Activated naive CD8-positive, alpha-beta T cell treated with anti-CD3 and anti-CD28 coated beads for 36 hours (primary cell): ENCODE measurements around the gene PRKD1. TPM values are rescaled to one million over a fixed set of nuclear protein-coding genes. Genes with fewer than 3 reads are reported as not detected.

Experiments used
- DNase-seq: peaks from one replicate; pipeline ENCODE4 v3.0.0; 2021
- H3K27ac Mint-ChIP-seq: one replicate; pipeline ENCODE4 v1.8.0; 2022; ENCODE audit warnings: mild to moderate bottlenecking, moderate library complexity, mixed read lengths
- H3K27me3 Mint-ChIP-seq: one replicate; pipeline ENCODE4 v1.8.0; 2022; ENCODE audit warnings: mild to moderate bottlenecking, mixed read lengths
- H3K36me3 Mint-ChIP-seq: one replicate; pipeline ENCODE4 v1.8.0; 2021; ENCODE audit warnings: mild to moderate bottlenecking, mixed read lengths
- H3K4me1 Mint-ChIP-seq: one replicate; pipeline ENCODE4 v1.8.0; 2021; ENCODE audit warnings: mixed read lengths
- H3K4me3 Mint-ChIP-seq: one replicate; pipeline ENCODE4 v1.8.0; 2022; ENCODE audit warnings: mild to moderate bottlenecking, moderate library complexity, mixed read lengths
- H3K9me3 Mint-ChIP-seq: one replicate; pipeline ENCODE4 v1.8.0; 2022; ENCODE audit warnings: mixed read lengths
- total RNA-seq, 2 experiments: library from RNA; stranded (reverse); gene quantifications; one replicate each; pipeline ENCODE4 v1.2.3, GENCODE V29; 2021

Gene PRKD1
- total RNA-seq, 2 experiments from 2014 or later, result not detected

DNA sequence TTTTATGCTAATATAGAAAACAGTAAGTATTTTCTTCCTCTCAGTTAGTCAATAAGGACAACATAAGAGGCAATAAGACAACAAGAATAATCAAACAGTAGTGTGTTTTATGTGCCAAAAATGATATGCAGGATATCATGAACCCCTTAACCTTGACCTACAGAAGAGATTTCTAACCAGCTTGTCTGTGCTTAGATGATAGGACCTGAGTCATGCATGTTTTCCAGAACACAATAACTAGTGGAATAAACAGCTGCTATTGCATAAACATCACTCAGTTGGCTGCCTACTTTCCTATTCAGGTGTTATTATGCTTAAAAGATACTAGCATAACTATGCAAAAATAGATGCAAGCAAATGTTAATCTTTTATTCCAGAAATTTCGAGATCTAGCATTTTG lies 282.5 kb downstream of the PRKD1 start:
- Mint-ChIP-seq H3K4me1 (no peaks in the 10 kb centered on the region), H3K27ac (no peak overlapping the region), H3K36me3 (no peaks in the 10 kb centered on the region), H3K9me3 (peaks cover 16% of the 10 kb centered on the region), H3K4me3 (no peak overlapping the region), H3K27me3 (no peaks in the 10 kb centered on the region)
- DNase-seq, result no peak

DNA sequence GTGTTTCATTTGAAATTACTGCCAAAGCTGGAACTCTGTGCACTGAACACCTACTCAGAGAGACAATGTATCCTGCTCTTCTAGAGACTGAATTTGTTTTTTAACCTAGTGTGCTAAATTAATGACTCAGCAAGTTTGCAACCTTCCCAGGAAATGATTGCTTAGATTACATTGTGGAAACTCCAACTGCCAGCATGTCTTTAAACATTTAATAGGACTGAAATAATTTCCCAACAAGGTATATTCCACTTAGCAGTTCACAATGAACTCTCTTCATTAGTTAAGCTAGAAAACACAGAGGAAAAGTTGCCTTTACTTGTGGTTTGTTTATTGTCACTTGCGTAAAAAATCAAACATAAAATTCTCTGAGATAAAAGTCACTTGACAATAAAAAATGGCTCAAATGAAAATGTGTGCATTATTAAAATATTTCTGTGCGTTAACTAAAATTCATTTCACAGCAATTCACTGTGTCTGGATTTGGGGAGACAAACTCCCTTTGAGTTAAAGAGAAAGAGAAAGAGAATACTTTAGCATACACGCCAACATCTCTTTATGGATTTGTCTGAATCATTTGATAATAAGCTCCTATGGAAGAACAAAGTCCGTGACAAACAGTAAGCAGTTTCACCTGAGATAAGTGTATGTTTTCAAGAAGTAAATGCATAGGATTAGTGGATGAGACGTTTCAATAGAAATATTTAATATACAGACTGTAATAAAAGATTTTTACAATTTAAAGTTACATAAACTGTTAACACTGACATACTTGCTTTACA lies 284.0 kb downstream of the PRKD1 start:
- H3K9me3 Mint-ChIP-seq, result peaks cover 14% of the 10 kb centered on the region
- no peaks in the 10 kb centered on the region for H3K4me1 Mint-ChIP-seq
- DNase-seq, result no peak
- H3K4me3 Mint-ChIP-seq, result no peak overlapping the region
- no peak overlapping the region for H3K27ac Mint-ChIP-seq
- H3K27me3 Mint-ChIP-seq, result no peaks in the 10 kb centered on the region
- H3K36me3 Mint-ChIP-seq, result no peaks in the 10 kb centered on the region

DNA sequence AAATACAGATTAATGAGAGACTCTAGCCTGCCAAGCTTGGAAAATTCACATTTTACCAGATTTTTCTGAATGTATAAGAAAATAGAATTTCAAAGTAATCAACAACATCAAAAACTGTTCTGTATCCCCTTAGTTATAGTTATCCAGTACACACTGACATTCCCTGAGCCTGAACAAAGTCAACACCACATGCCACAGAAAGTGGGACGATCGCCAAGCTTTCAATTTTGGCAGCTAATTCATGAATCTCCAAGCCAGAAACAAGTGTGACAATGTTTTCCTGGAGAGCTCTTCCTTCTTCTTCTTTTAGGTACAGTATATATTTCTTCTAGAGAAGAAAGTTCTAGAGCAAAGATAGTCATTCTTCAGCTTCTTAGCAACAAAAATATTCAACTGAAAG lies 290.2 kb downstream of the PRKD1 start:
- DNase-seq, result no peak
- no peaks in the 10 kb centered on the region for H3K27me3 Mint-ChIP-seq
- peaks cover 1% of the 10 kb centered on the region for H3K9me3 Mint-ChIP-seq
- no peak overlapping the region for H3K27ac Mint-ChIP-seq
- no peaks in the 10 kb centered on the region for H3K36me3 Mint-ChIP-seq
- H3K4me1 Mint-ChIP-seq, result no peaks in the 10 kb centered on the region
- H3K4me3 Mint-ChIP-seq, result no peak overlapping the region

DNA sequence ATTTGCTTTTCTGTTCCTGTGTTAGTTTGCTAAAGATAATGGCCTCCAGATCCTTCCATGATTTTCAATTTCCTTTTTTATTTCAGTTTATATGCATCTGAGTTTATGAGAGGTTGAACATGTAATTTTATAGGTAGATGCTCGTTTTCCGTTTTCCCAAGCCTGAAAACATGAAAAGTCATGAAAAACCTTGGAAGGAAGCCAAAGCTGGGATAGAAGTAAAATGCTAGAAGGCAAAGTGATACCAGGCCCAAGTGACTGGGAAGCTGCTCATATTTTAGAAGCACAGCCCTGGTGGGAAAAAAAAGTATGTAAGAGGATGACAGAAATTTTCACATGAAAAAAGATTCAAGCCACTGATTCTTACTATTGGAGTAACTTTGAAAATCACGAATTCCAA lies 290.8 kb downstream of the PRKD1 start:
- H3K36me3 Mint-ChIP-seq, result no peaks in the 10 kb centered on the region
- H3K4me3 Mint-ChIP-seq, result no peak overlapping the region
- H3K27ac Mint-ChIP-seq, result no peak overlapping the region
- H3K27me3 Mint-ChIP-seq, result no peaks in the 10 kb centered on the region
- H3K4me1 Mint-ChIP-seq, result no peaks in the 10 kb centered on the region
- H3K9me3 Mint-ChIP-seq, result peaks cover 1% of the 10 kb centered on the region
- DNase-seq, result no peak

DNA sequence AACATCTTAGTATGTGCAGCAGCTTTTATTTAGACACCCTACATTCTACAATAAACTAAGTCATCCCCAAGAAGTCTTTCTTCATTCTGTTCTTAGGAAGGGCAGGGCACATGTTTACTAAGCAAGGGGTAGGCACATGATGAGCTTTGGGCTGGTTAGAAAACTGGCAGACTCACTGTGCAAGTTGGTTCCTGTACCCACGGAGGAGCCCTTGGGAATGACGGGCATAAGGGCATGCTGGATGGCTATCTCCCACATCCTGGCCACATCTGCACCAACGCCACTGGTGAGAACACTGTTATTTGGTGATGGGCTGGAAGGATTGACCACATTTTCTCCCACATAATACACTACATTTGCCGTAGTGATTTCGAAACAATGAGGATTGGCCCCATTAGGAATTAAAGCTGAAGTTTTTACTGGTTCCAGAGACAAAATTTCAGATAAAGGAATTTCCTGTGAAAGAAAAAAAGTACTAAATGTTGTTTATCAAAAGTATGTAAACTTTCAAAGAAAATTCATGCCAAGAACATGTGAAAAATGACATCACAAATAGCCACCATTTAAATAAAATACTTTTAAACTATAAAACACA lies 297.0 kb downstream of the PRKD1 start:
- DNase-seq, result no peak
- H3K9me3 Mint-ChIP-seq, result no peaks in the 10 kb centered on the region
- no peaks in the 10 kb centered on the region for H3K4me1 Mint-ChIP-seq
- no peak overlapping the region for H3K4me3 Mint-ChIP-seq
- no peaks in the 10 kb centered on the region for H3K36me3 Mint-ChIP-seq
- no peaks in the 10 kb centered on the region for H3K27me3 Mint-ChIP-seq
- no peak overlapping the region for H3K27ac Mint-ChIP-seq

DNA sequence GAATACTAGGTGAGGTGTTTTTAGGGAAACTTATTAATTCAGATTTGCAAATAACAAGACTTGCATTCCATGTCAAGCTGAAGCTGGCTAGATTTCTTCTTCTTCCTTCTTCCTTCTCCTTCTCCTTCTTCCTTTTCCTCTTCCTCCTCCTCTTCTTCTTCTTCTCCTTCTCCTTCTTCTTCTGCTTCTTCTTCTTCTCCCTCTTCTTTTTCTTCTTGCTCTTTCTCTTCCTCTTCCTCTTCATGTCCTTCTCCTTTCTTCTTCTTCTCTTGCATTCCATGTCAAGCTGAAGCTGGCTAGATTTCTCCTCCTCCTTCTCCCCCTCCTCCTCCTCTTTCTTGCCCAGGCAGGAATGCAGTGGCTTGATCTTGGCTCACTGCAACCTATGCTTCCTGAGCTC lies 297.8 kb downstream of the PRKD1 start:
- DNase-seq, result no peak

DNA sequence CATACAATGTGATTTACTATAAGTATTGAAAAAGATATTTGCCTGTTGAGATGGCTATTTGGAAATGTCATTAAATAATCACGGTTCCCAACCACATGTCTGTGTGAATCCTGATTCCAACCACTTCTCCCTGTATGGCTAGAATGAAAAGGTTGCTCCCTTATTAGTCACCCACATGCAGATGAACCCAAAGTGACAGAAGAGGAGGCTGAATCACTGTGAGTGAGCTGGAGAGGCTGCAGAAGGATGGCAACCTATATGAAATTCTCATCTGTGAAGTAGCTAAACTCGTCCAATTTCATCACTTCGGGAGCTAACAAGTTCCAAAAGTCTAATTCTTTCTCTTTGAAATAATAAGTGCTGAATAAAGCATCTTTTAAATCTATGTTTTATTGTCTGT lies 300.5 kb downstream of the PRKD1 start:
- H3K36me3 Mint-ChIP-seq, result no peaks in the 10 kb centered on the region
- no peak overlapping the region for H3K27ac Mint-ChIP-seq
- H3K27me3 Mint-ChIP-seq, result no peaks in the 10 kb centered on the region
- DNase-seq, result no peak
- H3K4me3 Mint-ChIP-seq, result no peak overlapping the region
- no peaks in the 10 kb centered on the region for H3K9me3 Mint-ChIP-seq
- no peaks in the 10 kb centered on the region for H3K4me1 Mint-ChIP-seq

More for the DNA sequence above, 297.8 kb downstream of the PRKD1 start:
- Mint-ChIP-seq H3K27me3 (no peaks in the 10 kb centered on the region), H3K36me3 (no peaks in the 10 kb centered on the region), H3K27ac (no peak overlapping the region), H3K4me3 (no peak overlapping the region), H3K4me1 (no peaks in the 10 kb centered on the region), H3K9me3 (no peaks in the 10 kb centered on the region)

DNA sequence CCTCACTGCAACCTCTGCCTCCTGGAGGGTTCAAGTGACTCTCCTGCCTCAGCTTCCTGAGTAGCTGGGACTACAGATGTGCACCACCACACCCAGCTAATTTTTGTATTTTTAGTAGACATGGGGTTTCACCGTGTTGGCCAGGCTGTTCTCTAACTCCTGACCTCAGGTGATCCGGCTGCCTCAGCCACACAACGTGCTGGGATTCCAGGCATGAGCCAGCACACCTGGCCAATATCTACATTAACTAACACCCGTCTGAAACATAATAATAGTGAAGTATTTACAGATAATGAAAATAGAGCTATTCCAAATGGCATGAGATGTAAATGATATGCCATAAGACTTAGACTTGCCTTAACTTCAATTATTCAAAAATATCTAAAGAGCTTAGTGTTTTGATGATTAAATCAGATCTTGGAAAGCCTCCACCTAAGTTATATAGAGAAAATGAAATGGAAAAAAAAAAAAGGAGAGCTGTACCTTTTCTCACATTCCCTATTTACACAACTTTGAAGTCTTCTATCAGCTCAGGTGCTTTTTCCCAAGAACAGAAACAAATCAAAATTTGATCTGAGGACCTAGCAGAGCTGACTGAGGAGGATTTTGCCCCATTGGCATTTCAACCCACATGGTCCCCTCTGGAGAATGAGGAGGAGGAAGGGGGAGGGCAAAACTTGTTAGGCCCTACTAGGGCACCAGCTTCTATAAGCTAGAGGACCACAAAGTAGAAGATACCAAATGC lies 309.2 kb downstream of the PRKD1 start:
- Mint-ChIP-seq H3K27ac (no peak overlapping the region), H3K36me3 (no peaks in the 10 kb centered on the region), H3K9me3 (peaks cover 5% of the 10 kb centered on the region), H3K27me3 (no peaks in the 10 kb centered on the region), H3K4me3 (no peak overlapping the region), H3K4me1 (no peaks in the 10 kb centered on the region)
- DNase-seq, result no peak

DNA sequence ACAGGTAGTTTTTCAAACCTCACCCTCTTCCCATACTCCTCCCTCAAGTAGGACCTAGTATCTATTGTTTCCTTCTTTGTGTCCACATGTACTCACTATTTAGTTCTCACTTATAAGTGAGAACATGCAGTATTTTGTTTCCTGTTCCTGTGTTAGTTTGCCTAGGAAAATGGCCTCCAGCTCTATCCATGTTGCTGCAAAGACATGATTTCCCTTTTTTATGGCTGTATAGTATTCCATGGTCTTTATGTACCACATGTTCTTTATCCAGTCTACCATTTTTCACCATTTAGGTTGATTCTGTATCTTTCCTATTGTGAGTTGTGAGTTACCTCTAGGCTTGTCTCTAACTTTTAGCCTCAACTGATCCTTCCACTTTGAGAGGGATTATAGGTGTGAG lies 310.7 kb downstream of the PRKD1 start:
- H3K9me3 Mint-ChIP-seq, result peaks cover 5% of the 10 kb centered on the region
- H3K4me1 Mint-ChIP-seq, result no peaks in the 10 kb centered on the region
- DNase-seq, result no peak
- H3K4me3 Mint-ChIP-seq, result no peak overlapping the region
- H3K36me3 Mint-ChIP-seq, result no peaks in the 10 kb centered on the region
- no peak overlapping the region for H3K27ac Mint-ChIP-seq
- no peaks in the 10 kb centered on the region for H3K27me3 Mint-ChIP-seq

DNA sequence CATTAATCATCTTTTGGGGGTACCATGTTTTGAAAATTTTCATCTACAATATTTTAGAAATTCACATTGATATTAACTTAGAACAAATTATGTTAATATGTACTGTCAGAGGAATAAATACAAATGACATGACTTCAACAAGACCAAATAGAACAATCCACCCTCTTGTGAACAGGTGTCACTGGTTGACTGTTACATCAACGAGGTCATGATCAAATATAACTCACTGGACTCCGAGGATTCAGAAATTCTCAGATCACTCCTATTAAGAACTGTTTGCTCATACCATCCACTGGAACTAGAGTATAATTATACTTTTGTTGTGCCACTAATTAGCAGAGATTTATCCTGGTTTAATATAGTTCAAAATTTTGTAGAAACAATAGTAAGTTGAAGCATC lies 318.8 kb downstream of the PRKD1 start:
- Mint-ChIP-seq H3K27ac (no peak overlapping the region), H3K27me3 (no peaks in the 10 kb centered on the region), H3K4me3 (no peak overlapping the region), H3K4me1 (no peaks in the 10 kb centered on the region), H3K9me3 (peaks cover 3% of the 10 kb centered on the region), H3K36me3 (no peaks in the 10 kb centered on the region)
- no peak for DNase-seq

DNA sequence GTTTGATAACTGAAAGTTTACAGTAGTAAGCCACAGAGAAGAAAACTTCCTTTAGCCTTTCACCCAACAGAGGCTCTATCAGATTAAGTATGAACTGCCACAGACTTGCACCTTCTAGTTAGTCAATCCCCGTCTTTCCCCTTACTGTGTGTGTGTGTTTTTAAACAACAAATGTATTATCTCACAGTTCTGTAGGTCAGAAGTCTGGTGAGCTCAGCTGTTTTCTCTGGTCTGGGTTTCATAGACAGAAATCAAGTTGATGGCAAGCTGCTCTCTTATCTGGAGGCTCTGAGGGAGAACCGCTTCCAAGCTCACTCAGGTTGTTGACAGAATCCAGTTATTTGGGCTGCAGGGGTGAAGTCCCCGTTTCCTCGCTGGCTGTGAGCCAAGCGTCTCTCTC lies 320.5 kb downstream of the PRKD1 start:
- no peak overlapping the region for H3K27ac Mint-ChIP-seq
- no peaks in the 10 kb centered on the region for H3K27me3 Mint-ChIP-seq
- H3K4me1 Mint-ChIP-seq, result no peaks in the 10 kb centered on the region
- no peak overlapping the region for H3K4me3 Mint-ChIP-seq
- DNase-seq, result no peak
- no peaks in the 10 kb centered on the region for H3K36me3 Mint-ChIP-seq
- peaks cover 3% of the 10 kb centered on the region for H3K9me3 Mint-ChIP-seq

DNA sequence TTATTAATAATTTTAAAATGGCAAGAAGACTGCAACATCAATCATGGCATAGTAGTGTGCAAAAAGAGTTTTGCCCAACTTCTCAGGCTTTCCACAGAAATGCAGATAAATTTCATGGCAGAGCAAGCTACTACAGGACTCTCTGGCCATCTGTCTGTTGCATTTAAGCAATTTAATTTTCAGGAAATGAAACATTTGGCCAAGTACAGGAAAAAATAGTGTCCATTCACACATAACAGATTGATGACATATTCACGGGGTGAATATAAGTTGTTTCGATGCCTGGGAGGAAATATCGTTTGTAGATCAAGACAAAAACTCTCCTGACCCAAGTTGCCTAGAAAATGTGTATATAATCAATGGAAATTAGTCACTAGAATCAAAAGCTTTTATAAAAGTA lies 324.0 kb downstream of the PRKD1 start:
- H3K27me3 Mint-ChIP-seq, result no peaks in the 10 kb centered on the region
- H3K4me3 Mint-ChIP-seq, result no peak overlapping the region
- H3K4me1 Mint-ChIP-seq, result no peaks in the 10 kb centered on the region
- H3K9me3 Mint-ChIP-seq, result peaks cover 3% of the 10 kb centered on the region
- H3K27ac Mint-ChIP-seq, result no peak overlapping the region
- H3K36me3 Mint-ChIP-seq, result no peaks in the 10 kb centered on the region
- DNase-seq, result no peak

DNA sequence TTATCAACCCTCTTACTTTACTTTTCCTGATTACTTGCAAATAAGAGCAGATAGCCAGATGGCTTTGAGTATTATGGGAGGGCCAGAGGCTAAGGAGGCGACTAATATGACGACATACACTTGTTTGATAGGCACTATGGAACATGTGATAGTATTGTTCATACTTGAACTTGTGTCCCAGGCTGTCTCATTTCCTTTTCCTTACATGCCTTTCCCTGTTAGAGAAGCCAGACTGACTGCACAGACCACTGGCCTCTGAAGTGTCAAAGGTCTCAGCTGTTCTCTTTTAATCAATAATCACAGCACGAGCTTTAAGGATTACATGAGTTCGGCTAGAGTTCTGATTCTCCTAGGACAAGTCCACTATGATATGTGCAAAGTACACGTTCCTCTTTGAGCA lies 326.0 kb downstream of the PRKD1 start:
- no peak overlapping the region for H3K4me3 Mint-ChIP-seq
- no peaks in the 10 kb centered on the region for H3K4me1 Mint-ChIP-seq

DNA sequence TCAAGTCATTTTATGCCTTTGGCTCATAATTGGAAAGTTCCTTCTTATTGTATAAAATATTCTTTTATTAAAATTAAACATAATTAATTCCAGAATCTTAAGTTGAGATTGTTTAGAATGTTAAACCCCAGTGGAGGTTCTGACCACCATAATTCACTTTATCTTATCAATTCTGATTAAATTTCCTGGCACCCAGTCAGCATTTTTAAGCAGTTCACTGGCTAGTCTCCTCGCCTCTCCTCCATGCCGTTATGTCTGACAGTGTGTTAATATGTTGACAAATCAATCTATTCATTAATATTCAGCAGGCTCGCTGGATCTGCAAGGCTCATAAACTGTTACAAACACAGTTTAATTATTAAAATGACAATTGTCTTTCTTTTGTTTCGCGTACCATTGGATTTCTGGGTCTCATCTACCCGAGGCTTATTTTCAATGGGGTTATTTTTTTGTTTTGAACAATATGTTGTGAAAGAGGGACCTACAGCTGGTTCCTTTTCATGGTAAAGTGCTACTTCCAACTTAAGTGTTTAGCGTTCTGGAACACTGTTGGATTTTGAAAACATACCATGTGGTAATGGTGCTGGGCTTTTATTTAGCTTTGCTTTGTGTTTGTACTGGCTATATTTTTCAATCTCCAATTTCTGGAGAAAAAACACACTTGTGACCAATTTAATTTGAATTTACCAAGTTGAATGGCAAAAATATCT lies 339.7 kb downstream of the PRKD1 start:
- peaks cover 2% of the 10 kb centered on the region for H3K9me3 Mint-ChIP-seq
- no peak overlapping the region for H3K27ac Mint-ChIP-seq
- H3K4me3 Mint-ChIP-seq, result no peak overlapping the region
- no peaks in the 10 kb centered on the region for H3K4me1 Mint-ChIP-seq
- no peaks in the 10 kb centered on the region for H3K36me3 Mint-ChIP-seq
- H3K27me3 Mint-ChIP-seq, result no peaks in the 10 kb centered on the region
- no peak for DNase-seq

More for the DNA sequence above, 326.0 kb downstream of the PRKD1 start:
- Mint-ChIP-seq H3K27ac (no peak overlapping the region), H3K27me3 (no peaks in the 10 kb centered on the region), H3K9me3 (peaks cover 3% of the 10 kb centered on the region), H3K36me3 (no peaks in the 10 kb centered on the region)
- no peak for DNase-seq

DNA sequence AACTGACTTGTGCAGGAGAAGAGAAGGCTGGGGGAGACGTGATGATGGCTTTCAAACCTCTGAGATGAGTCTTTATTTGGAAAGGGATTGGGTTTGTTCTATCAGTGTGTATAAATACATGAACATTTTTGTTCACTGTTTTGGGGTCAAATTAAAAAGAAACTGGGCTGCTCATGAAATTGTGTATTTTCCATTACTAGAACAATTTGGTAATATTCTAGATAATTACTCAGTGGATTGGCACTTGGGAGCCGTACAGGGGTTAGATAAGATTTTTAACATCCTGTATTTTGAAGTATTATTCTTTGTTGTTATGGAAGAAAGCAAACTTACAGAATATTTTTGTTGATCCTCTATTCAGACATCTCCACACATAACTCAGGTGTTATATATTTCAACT lies 340.6 kb downstream of the PRKD1 start:
- Mint-ChIP-seq H3K4me1 (no peaks in the 10 kb centered on the region), H3K27ac (no peak overlapping the region), H3K36me3 (no peaks in the 10 kb centered on the region), H3K4me3 (no peak overlapping the region), H3K27me3 (no peaks in the 10 kb centered on the region), H3K9me3 (peaks cover 2% of the 10 kb centered on the region)
- no peak for DNase-seq
